Esophagus (tissue), 2 donors: ENCODE results near the gene FAM120A. TPM values are rescaled to one million over a fixed set of nuclear protein-coding genes. Genes with fewer than 3 reads are reported as not detected.
A peak's percentile ranks its signal among the peaks of the same experiment; 100 is the strongest.
"Not testable (repeated sequence)": the region's sequence is repeated elsewhere in the genome, so short reads cannot be mapped to it uniquely, and the experiment has no call there.

Experiments
- H3K27ac ChIP-seq, 2 donors: one replicate each; pipeline ENCODE4 v1.5.1; 2013; ENCODE audit warnings: low read depth in 2 of 2, mild to moderate bottlenecking in 2 of 2, inconsistent platforms in 1 of 2, low read length in 1 of 2, moderate library complexity in 1 of 2
- H3K27me3 ChIP-seq, 2 donors: one replicate each; pipeline ENCODE4 v1.6.1; 2013; ENCODE audit warnings: low read length in 2 of 2, control low read depth in 1 of 2, mild to moderate bottlenecking in 1 of 2; ENCODE audit not compliant: insufficient read depth in 2 of 2, control insufficient read depth in 1 of 2
- H3K36me3 ChIP-seq, 2 donors: one replicate each; pipeline ENCODE4 v1.6.1; 2013; ENCODE audit warnings: low read length in 1 of 2; ENCODE audit not compliant: control insufficient read depth in 2 of 2, insufficient read depth in 2 of 2
- H3K4me1 ChIP-seq, 2 donors: one replicate each; pipeline ENCODE4 v1.6.1; 2013; ENCODE audit warnings: low read length in 1 of 2; ENCODE audit not compliant: control insufficient read depth in 2 of 2, insufficient read depth in 2 of 2
- H3K4me3 ChIP-seq, 2 donors: one replicate each; pipeline ENCODE4 v1.5.1; 2013; ENCODE audit warnings: low read length in 2 of 2, mild to moderate bottlenecking in 2 of 2, low read depth in 1 of 2, moderate library complexity in 1 of 2
- H3K9me3 ChIP-seq, 2 donors: one replicate each; pipeline ENCODE4 v1.6.1; 2013; ENCODE audit warnings: mild to moderate bottlenecking in 2 of 2, low read depth in 1 of 2, low read length in 1 of 2, moderate library complexity in 1 of 2; ENCODE audit not compliant: control insufficient read depth in 2 of 2, insufficient read depth in 1 of 2
- WGBS, 2 donors: extraction: QIAGEN DNeasy Blood & Tissue Kit; methylation state at CpG; one replicate each; pipeline ENCODE4 v1.1.7; 2013; 5-methylcytosine and 5-hydroxymethylcytosine counted together
- polyA plus RNA-seq, 2 donors: library from polyadenylated mRNA; stranded (reverse); fragments of 200-250 nt; gene quantifications; one replicate each; pipeline ENCODE4 v1.2.3, GENCODE V29; 2013
- donor health status: healthy with polysubstance abuse.
- donor health status: Bipolar disorder and iron deficiency.

Gene FAM120A
- polyA plus RNA-seq, 2 donors, result 31.3 to 32.1 TPM

DNA sequence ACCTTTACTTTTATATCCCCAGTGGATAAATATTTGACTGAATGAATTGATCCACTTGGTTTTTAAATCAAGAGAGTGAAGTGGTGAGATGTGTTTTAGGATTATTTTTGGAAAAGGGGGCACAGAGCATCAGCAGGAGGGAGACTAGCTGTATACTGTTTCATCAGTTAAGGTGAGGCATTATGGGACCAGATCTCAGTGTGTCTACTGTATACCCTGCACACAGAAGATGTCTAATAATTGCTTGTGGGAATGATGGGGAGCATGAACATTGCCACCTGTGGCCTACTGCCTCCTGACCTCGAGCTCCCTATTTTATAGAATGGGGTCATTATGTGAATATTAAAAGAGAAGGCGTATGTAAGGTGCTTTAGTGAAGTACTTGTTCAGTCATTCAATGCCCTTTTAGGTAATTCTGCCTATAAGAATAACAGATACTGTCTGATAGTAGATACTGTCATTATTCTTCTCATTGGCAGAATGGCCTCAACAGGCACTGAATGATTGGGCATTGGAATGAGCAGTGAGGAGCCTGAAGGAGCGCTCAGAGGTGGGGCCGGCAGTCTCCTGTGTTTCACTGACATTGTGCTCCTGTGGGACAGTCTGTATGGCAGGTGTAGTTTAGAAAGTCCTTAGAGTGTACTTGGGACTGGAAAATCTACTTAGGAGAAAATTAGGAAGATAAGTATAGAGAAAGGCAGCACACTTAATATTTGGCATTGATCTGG is 49.2 kb downstream of the FAM120A start:
- 82 to 86% methylated on average over 4 of the region's 4 CpGs for WGBS, 2 donors
- Histone ChIP-seq H3K27me3 (no peaks in the 10 kb centered on the region), H3K4me1 (no peaks in the 10 kb centered on the region), H3K27ac (peak overlapping the region in 1 of 2 donors; percentile 54), H3K4me3 (peak overlapping the region in 1 of 2 donors; percentile 44), H3K9me3 (no peaks in the 10 kb centered on the region), H3K36me3 (peaks cover 4 to 9% of the 10 kb centered on the region in 2 donors)

DNA sequence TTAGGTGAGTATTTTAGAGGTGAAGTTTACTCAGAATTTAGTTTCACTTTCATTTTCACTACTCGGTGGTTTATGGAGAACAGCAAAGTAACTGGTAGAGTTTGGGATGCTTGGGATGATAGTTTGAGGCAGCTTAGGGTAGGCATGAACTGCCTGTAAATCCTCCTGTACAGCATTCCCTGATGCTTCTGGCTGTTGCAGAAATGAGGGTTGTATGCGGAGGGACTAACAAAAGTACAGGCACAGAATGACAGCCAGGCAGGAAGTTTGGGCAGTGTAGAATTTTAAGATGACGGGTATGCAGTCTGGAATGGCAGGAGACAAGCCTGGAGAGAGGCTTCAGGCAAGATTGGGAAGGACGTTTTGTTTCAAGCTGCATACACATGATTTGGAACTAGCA is 49.9 kb downstream of the FAM120A start:
- Histone ChIP-seq H3K9me3 (no peaks in the 10 kb centered on the region), H3K36me3 (peaks cover 4 to 9% of the 10 kb centered on the region in 2 donors), H3K4me3 (peak overlapping the region; percentile 35 to 44), H3K27ac (peak overlapping the region in 1 of 2 donors; percentile 40), H3K27me3 (no peaks in the 10 kb centered on the region), H3K4me1 (no peaks in the 10 kb centered on the region)
- WGBS, 2 donors, result 23 to 33% methylated on average over 4 of the region's 4 CpGs

GRCh38 chr9:93503381-93503780 is 51.9 kb downstream of the FAM120A start:
- Histone ChIP-seq H3K36me3 (no peaks in the 10 kb centered on the region), H3K4me1 (peaks cover 0 to 4% of the 10 kb centered on the region in 2 donors), H3K27ac (no peak overlapping the region), H3K9me3 (no peaks in the 10 kb centered on the region), H3K4me3 (no peak overlapping the region), H3K27me3 (no peaks in the 10 kb centered on the region)
- WGBS, 2 donors, result 97 to 99% methylated on average over 4 of the region's 4 CpGs

- H3K27me3 ChIP-seq, result no peaks in the 10 kb centered on the region
- no peaks in the 10 kb centered on the region for H3K9me3 ChIP-seq
- peaks cover 0 to 4% of the 10 kb centered on the region in 2 donors for H3K4me1 ChIP-seq
- H3K36me3 ChIP-seq, result peaks cover 0 to 3% of the 10 kb centered on the region in 2 donors
- 71 to 73% methylated on average over 4 of the region's 4 CpGs for WGBS, 2 donors
- H3K27ac ChIP-seq, result no peak overlapping the region
- H3K4me3 ChIP-seq, result no peak overlapping the region
These were observed 54.2 kb downstream of the FAM120A start for GRCh38 chr9:93505541-93506132.

DNA sequence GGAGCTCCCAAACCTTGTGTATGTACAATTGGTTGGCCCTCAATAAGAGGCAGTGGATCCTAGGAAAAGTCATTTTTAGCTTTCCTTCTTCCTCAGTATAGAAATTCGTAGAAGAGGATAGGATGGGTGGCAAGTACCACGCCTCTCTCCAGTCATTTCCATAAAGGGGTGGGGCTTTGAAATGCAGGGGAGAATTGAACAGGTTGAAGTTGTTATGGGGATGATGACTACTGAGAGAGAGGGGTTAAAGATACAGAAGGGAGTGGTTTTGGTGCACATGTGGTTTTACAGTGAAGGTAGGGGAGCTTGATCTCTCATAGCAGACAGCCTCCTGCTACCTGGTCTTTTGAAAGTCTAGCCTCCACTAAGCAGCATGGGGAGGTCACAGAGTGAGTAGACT is 56.3 kb downstream of the FAM120A start:
- H3K27ac ChIP-seq, result no peak overlapping the region
- no peaks in the 10 kb centered on the region for H3K9me3 ChIP-seq
- H3K27me3 ChIP-seq, result no peaks in the 10 kb centered on the region
- H3K36me3 ChIP-seq, result peaks cover 0 to 3% of the 10 kb centered on the region in 2 donors
- H3K4me3 ChIP-seq, result no peak overlapping the region
- H3K4me1 ChIP-seq, result peaks cover 0 to 4% of the 10 kb centered on the region in 2 donors
- WGBS, 2 donors, result 89 to 92% methylated on average over 2 of the region's 2 CpGs

DNA sequence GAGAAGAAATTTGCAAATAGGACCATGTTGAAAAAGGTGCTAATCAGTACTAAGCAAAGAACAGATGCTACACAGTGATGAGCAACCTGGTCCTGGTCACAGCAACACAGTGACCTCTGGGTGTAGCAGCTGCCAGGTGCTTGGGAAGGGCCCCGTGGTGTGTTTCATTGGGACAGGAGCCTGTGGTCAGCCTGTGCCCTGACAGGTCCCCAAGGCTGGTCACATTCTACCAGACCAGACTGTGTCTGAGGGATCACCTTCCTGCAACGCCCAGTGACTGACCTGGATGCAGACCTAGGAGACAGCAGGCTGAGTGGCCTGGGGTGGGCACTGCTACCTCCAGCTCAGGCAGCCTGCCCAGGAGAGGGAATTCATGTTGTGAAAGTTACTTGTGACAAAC is 56.7 kb downstream of the FAM120A start:
- Histone ChIP-seq H3K36me3 (peaks cover 0 to 3% of the 10 kb centered on the region in 2 donors), H3K4me1 (peaks cover 0 to 4% of the 10 kb centered on the region in 2 donors), H3K4me3 (no peak overlapping the region), H3K9me3 (no peaks in the 10 kb centered on the region), H3K27me3 (no peaks in the 10 kb centered on the region), H3K27ac (no peak overlapping the region)
- WGBS, 2 donors, result 94 to 95% methylated on average over 2 of the region's 2 CpGs

DNA sequence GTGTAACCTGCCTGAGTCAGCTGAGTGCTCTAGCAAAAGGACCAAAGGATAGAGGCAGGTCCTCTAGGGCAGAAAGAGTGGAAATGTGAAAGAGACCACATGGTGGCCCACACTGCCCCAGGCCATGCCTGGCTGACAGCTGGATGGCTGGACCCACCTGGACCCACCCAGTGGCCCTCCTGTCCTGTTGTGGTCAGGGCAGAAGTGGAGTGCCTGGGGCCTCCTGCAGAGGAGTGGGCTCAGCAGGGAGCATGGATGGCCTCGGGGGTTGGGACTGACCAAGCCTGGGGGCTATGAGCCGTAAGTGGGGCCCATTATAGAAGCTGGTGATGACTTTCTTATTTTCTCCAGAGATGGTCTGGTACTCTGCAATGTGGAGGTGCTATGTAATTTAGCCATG is 57.6 kb downstream of the FAM120A start:
- 87 to 98% methylated on average over 2 of the region's 2 CpGs for WGBS, 2 donors
- Histone ChIP-seq H3K27me3 (no peaks in the 10 kb centered on the region), H3K4me1 (peaks cover 0 to 7% of the 10 kb centered on the region in 2 donors), H3K27ac (no peak overlapping the region), H3K4me3 (no peak overlapping the region), H3K36me3 (peaks cover 0 to 3% of the 10 kb centered on the region in 2 donors), H3K9me3 (no peaks in the 10 kb centered on the region)

- no peak overlapping the region for H3K4me3 ChIP-seq
- WGBS, 2 donors, result 77 to 87% methylated on average over 7 of the region's 7 CpGs
- H3K4me1 ChIP-seq, result peaks cover 0 to 7% of the 10 kb centered on the region in 2 donors
- H3K9me3 ChIP-seq, result no peaks in the 10 kb centered on the region
- H3K36me3 ChIP-seq, result peaks cover 0 to 3% of the 10 kb centered on the region in 2 donors
- no peak overlapping the region for H3K27ac ChIP-seq
- no peaks in the 10 kb centered on the region for H3K27me3 ChIP-seq
These were observed 58.6 kb downstream of the FAM120A start for GRCh38 chr9:93510041-93510440.

GRCh38 chr9:93511228-93511627 is 59.7 kb downstream of the FAM120A start:
- not testable (repeated sequence) for H3K27me3 ChIP-seq, H3K4me1 ChIP-seq, H3K4me3 ChIP-seq, H3K9me3 ChIP-seq, H3K36me3 ChIP-seq
- WGBS, 2 donors, result 62 to 66% methylated on average over 8 of the region's 8 CpGs
- H3K27ac ChIP-seq, result peak overlapping the region in 1 of 2 donors; percentile 37
